Body of pancreas (tissue), 4 donors: ENCODE results near the gene USP46. TPM values are rescaled to one million over a fixed set of nuclear protein-coding genes. Genes with fewer than 3 reads are reported as not detected.

Source experiments
- ATAC-seq: fragments of 150-250 bp; one replicate; pipeline ENCODE4 v1.9.1; 2016
- DNase-seq, 4 donors: peaks; one replicate each; pipeline ENCODE4 v3.0.0-alpha.2; 2019
- H3K27ac ChIP-seq, 4 donors: fragments of 200-600 bp; sonication (generic); 1 replicate in 3 of 4; 2 replicates in 1 of 4; pipeline versions ENCODE4 v1.5.1 to v1.6.1; 2016 to 2019; ENCODE audit warnings: mild to moderate bottlenecking in 1 of 4, mixed read lengths in 1 of 4, moderate library complexity in 1 of 4
- H3K27me3 ChIP-seq, 2 donors: fragments of 200-600 bp; sonication (generic); one replicate each; pipeline ENCODE4 v1.6.0; 2016; ENCODE audit warnings: mild to moderate bottlenecking in 1 of 2
- H3K36me3 ChIP-seq, 2 donors: fragments of 200-600 bp; sonication (generic); replicated peaks in 1 of 2; 2 replicates each; pipeline ENCODE4 v1.5.1; 2016; ENCODE audit warnings: low read depth in 2 of 2; ENCODE audit not compliant: insufficient read depth in 1 of 2
- H3K4me1 ChIP-seq: fragments of 200-600 bp; sonication (generic); one replicate; pipeline ENCODE4 v1.6.0; 2016
- H3K4me3 ChIP-seq, 2 donors: fragments of 200-600 bp; sonication (generic); 1 replicate in 1 of 2; 2 replicates in 1 of 2; pipeline ENCODE4 v1.5.1; 2016 to 2019
- H3K9me3 ChIP-seq, 3 donors: fragments of 200-600 bp; sonication (generic); 1 replicate in 2 of 3; 2 replicates in 1 of 3; pipeline ENCODE4 v1.5.1; 2016
- CTCF ChIP-seq, 7 experiments: fragments of 450-650 bp in 4 of 7; fragments of 200-600 bp in 3 of 7; sonication (generic) in 3 of 7; IDR thresholded peaks; one replicate each; pipeline ENCODE4 v1.5.1; 2016 to 2019; ENCODE audit warnings: antibody characterized with exemption in 7 of 7
- POLR2A ChIP-seq, 3 donors: fragments of 450-650 bp; IDR thresholded peaks; one replicate each; pipeline ENCODE4 v1.6.1; 2016; ENCODE audit warnings: antibody characterized with exemption in 3 of 3, mild to moderate bottlenecking in 2 of 3
- WGBS, 2 donors: methylation state at CpG; one replicate each; pipeline ENCODE4 v1.1.5; 2017; 5-methylcytosine and 5-hydroxymethylcytosine counted together
- intact Hi-C: fragments of 100-400 bp; cut with DNase I; formaldehyde crosslinking; loops from one replicate; pipeline ENCODE4 v1.15.1; 2023
- total RNA-seq, 2 donors: library from RNA; depleted of rRNA; stranded (reverse); fragments of >200 nt; gene quantifications; one replicate each; pipeline ENCODE4 v1.1.0, GENCODE V29; 2016

USP46 gene
- total RNA-seq, 2 donors from 2014 or later: 6.7 to 6.9 TPM

- Histone ChIP-seq H3K27me3 (no peaks in the 10 kb centered on the region), H3K27ac (no peak overlapping the region), H3K4me1 (no peaks in the 10 kb centered on the region), H3K4me3 (no peak overlapping the region), H3K36me3 (no peaks in the 10 kb centered on the region), H3K9me3 (no peaks in the 10 kb centered on the region)
- intact Hi-C loops: no loop called here
- TF ChIP-seq POLR2A (IDR thresholded peaks at IDR 0.05) (no peak), CTCF (IDR thresholded peaks at IDR 0.05) (no peak)
- ATAC-seq (no peak), DNase-seq (no peak)
- WGBS, 2 donors: 94 to 97% methylated on average over 2 of the region's 2 CpGs
These were observed 11.0 kb upstream of the USP46 start for GRCh38 chr4:52670121-52670520.

DNA sequence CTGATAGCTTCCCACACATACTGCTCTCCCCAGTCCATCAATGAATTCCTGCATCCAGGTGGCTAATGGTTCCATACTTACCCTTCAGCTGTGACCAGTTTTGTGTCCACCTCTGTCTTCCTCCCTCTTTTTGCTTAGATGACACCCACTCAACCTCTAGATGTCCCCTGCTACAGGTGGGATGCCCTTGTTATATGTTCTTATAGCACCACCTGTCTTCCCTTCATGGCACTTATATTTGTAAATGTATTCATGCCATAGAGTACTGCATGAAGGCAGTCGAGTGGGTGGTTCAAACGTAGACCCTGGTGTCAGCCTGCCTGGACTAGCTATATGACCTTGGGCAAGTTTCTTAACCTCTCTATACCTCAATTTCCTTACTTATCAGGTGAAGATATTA lies 6.5 kb upstream of the USP46 start:
- no peak for ATAC-seq

GRCh38 chr4:52664479-52664878 lies 5.4 kb upstream of the USP46 start:
- no peak overlapping the region for H3K27ac ChIP-seq
- no peaks in the 10 kb centered on the region for H3K36me3 ChIP-seq
- DNase-seq (no peak), ATAC-seq (no peak)
- no peaks in the 10 kb centered on the region for H3K27me3 ChIP-seq
- no peak overlapping the region for H3K4me3 ChIP-seq
- TF ChIP-seq POLR2A (IDR thresholded peaks at IDR 0.05): no peak
- no peak for TF ChIP-seq CTCF (IDR thresholded peaks at IDR 0.05)
- no peaks in the 10 kb centered on the region for H3K9me3 ChIP-seq
- intact Hi-C loops: no loop called here
- peaks cover 8% of the 10 kb centered on the region for H3K4me1 ChIP-seq

More for the DNA sequence above, 6.5 kb upstream of the USP46 start:
- no peak for DNase-seq
- Histone ChIP-seq H3K9me3 (no peaks in the 10 kb centered on the region), H3K36me3 (no peaks in the 10 kb centered on the region), H3K4me1 (peaks cover 3% of the 10 kb centered on the region), H3K4me3 (no peak overlapping the region), H3K27me3 (no peaks in the 10 kb centered on the region), H3K27ac (no peak overlapping the region)
- intact Hi-C loops: no loop called here
- TF ChIP-seq CTCF (IDR thresholded peaks at IDR 0.05) (peak in 4 of 7 experiments; percentile 8 to 33 (median 23)), POLR2A (IDR thresholded peaks at IDR 0.05) (no peak)
- 20 to 24% methylated on average over 2 of the region's 2 CpGs for WGBS, 2 donors

- no peak overlapping the region for H3K27ac ChIP-seq
- no peaks in the 10 kb centered on the region for H3K27me3 ChIP-seq
- WGBS, 2 donors: 72 to 78% methylated on average over 4 of the region's 4 CpGs
- H3K36me3 ChIP-seq: no peaks in the 10 kb centered on the region
- no peak for DNase-seq
- H3K4me3 ChIP-seq: no peak overlapping the region
- H3K9me3 ChIP-seq: no peaks in the 10 kb centered on the region
- H3K4me1 ChIP-seq: peaks cover 21% of the 10 kb centered on the region
- ATAC-seq: no peak
- intact Hi-C loops: no loop called here
- TF ChIP-seq CTCF (IDR thresholded peaks at IDR 0.05): no peak
- TF ChIP-seq POLR2A (IDR thresholded peaks at IDR 0.05): no peak
These were observed 3.0 kb upstream of the USP46 start for GRCh38 chr4:52661966-52662690.

DNA sequence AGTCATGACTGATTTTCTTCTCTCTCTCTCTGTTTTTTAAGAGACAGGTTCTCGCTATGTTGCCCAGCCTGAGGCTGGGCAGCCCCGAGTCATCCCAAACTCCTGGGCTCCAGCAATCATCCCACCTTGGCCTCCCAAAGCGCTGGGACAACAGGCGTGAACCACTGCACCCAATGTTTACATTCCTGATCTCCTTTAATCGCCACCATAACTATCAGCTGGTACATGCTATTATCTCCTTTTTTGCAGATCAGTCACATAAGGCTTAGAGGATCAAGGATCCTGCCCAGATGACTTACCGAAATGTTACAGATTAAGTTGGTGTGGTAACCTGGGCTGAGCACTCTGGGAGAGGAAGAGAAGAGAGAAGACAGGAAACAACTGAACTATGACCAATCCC lies 1.5 kb upstream of the USP46 start:
- Histone ChIP-seq H3K4me1 (peaks cover 33% of the 10 kb centered on the region), H3K9me3 (no peaks in the 10 kb centered on the region), H3K27ac (peak overlapping the region in 1 of 4 donors; percentile 97), H3K4me3 (no peak overlapping the region), H3K27me3 (no peaks in the 10 kb centered on the region), H3K36me3 (no peaks in the 10 kb centered on the region)
- DNase-seq (no peak), ATAC-seq (no peak)
- 86 to 89% methylated on average over 6 of the region's 6 CpGs for WGBS, 2 donors
- intact Hi-C loops: no loop called here
- TF ChIP-seq POLR2A (IDR thresholded peaks at IDR 0.05): no peak
- TF ChIP-seq CTCF (IDR thresholded peaks at IDR 0.05): no peak
